RPMI8226 (cell line): ENCODE measurements around the gene LEFTY1.

ENCODE experiments used
- DNase-seq: peaks from one replicate; pipeline ENCODE4 v3.0.0-alpha.2; 2015

Gene LEFTY1

DNA sequence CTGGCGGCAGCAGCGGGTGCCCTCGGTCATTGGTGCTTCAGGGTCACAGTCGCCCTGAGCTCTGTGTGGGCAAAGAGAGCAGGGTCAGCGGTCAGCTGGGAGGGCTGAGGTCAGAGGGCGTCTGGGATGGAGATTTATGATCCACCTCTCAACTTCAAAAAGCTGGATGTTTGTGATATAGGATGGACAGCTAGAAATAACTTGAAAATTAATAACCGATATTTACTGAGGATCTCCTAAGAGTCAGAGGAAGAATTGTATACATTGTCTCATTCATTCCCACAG is 2.0 kb downstream of the LEFTY1 start:
- DNase-seq: no peak

DNA sequence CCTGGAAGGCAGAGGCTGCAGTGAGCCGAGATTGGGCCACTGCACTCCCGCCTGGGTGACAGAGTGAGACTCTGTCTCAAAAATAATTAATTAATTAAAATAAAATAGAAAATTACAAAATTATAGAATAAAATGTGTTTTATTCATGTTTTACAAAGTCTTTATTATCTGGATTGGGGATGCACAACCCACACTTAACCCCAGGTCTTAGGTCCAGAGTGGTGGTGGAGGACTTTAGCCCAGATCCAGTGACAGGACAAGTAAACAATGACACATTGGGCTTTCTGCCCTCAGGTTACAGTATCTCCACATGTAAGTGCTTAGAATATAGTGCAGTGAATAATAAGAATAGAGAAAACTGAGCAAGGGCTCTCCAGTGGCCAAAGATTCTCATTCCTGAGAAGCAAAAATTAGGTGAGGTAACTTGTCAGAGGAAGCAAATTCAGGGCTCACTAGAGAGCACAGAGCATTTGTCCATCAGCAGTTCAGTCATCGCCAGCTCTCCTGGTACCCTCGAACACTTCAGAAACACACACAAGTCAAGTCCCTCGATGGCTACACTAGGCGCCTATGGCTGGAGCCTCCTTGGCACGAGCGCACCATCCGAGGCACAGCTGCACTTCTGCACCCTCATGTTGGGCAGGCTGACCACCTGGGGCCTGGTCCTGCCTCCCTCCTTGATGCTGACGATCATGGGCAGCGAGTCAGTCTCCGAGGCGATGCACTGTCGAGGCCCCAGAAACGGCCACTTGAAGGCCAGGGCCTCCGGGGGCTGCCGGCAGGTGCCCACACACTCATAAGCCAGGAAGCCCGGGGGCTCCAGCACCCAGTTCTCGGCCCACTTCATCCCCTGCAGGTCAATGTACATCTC is 2.6 kb downstream of the LEFTY1 start:
- DNase-seq: no peak

DNA sequence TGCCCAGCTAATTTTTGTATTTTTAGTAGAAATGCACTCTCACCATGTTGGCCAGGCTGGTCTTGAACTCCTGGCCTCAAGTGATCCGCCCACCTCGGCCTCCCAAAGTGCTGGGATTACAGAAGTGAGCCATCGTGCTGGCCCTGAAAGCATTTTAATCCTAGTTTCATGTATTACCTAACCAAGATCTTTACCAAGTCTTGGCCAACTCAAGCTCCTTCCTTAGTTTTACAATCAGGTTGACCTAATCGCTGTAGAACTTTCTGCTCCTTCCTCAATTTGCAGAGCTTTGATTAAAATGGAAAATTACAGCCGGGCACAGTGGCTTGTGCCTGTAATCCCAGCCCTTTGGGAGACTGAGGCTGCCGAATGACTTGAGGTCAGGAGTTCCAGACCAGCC is 3.6 kb downstream of the LEFTY1 start:
- DNase-seq: no peak

DNA sequence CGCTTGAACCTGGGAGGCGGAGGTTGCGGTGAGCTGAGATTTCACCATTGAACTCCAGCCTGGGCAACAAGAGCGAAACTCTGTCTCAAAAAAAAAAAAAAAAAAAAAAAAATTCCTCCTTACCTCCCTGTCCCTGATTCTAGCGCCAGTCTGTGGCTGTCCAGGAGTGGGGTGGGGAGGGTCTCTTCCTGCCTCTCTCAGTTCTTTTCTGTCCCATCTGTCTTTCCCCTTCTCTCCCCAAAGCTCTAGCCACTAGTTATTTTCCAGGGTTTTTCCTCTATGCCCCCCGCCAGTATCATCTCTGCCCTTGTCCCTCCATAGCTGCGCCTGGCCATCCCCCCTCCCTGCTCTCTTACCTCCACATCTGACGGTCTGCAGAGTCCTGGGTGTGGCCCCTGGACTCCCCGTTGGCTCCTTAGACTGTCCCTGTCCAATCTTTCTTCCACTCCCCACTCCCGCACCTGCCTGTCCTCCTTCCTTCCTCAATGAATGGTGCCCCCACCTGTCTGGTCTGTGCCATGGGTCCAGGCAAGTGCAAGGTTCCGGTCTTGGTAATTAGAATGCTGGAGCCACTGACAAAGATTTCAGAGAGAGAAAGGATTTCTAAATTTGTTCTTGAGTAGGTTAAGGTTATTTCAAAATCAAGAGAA is 5.2 kb downstream of the LEFTY1 start:
- no peak for DNase-seq

DNA sequence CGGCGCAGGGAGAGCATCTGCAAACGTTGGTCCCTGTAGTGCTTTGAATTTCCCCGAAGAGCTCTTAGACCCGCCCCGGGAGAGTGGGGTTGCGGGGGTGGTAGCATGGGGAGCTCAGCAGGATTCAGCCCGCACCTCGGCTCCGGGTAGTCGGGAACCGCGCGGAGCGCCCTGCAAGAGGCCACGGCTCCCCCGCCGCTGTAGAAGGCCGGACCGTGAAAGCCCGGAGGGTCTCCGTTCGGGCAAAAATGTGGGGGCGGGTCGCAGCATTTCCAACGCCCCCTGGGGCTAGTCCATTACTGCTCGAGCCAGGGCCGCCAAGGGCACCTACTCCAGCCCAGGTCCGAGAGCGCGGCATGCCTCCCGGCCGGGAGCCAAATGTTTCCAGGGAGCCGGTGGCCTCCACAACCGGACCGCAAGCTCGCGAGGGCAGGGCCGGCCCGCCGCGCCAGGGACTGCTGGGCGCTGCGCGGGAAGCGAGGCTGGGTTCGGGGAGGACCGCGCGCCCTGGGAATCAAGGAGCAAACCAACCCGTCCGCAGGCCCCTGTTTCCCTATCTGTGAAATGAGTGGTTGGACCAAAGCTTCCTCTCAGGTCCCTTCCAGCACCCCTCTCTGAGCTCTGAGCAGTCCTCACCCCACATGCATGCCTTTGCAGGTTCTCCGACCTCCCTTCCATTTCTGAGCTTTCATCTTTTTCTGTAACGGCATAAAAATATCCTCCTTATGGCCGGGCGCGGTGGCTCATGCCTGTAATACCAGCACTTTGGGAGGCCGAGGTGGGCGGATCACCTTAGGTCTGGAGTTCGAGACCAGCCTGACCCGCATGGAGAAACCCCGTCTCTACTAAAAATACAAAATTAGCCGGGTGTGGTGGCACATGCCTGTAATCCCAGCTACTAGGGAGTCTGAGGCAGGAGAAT is 6.0 kb downstream of the LEFTY1 start:
- peak; percentile 57 for DNase-seq

GRCh38 chr1:225881959-225882693 is 6.8 kb downstream of the LEFTY1 start, which contains the start of gene TMEM63A:
TSS of gene TMEM63A (minus strand) at chr1:225882380. CDS start at chr1:225877580, 4,800 bp downstream.
- DNase-seq: peak; percentile 98

DNA sequence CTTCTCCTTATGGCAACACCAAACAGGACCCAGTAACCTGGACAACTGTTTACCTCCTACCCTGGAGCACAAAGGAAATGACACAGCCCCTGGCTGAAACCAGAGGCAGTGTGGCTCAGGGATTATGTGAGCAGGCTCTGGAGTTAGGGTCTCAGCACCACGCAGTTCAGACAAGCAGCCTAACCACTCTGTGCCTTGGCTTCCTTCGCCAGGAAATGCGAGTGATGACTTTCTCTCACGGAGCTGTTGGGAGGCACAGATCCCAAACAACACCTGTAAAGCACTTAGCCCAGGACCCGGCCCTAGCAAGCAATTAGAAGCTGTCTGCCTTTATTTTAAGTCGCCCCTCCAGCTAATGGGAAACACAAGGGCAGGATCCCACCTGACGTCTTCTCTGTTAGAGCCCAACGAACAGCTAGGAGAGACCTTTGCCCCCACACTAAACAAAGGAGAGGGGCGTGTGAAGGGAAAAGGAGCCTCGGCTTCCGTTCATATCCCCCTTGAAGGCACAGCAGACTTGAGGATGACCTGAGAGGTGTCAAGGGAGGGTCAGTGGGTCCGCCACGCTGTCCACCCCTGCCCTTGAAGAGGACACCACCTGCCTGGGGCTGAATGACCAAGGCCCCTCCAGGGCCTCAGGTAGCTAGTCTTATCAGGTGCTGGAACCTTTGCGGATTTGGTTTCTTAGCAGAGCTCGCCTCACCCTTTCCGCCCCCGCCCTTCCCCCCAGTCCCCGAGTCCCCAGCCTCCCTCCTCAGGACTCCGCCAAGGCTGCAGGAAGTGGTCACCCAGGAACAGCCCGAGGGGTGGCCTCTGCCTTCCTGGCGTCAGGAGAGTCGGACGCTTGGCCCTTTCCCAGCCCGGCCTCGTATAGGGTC is 7.6 kb downstream of the LEFTY1 start:
- DNase-seq: peak; percentile 81

DNA sequence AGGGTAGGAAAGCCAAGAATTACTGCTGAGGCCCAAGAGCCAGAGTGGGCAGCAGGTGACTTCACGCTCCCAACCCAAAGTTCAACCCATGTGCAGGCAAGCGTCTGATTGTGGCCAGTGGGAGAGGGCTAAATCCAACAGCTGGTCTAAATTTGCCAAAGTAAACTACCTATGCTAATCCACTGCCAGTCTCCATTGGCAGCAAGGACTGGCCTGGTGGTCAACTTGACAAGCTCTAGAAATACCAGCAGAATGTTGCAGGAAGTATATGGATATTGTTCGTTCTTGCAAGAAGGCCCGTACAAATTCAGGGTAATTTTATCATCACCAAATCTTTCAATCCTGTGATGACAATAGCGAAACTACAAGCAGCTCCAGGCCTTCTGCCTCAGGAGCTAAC is 8.3 kb downstream of the LEFTY1 start:
- peak; percentile 51 for DNase-seq

DNA sequence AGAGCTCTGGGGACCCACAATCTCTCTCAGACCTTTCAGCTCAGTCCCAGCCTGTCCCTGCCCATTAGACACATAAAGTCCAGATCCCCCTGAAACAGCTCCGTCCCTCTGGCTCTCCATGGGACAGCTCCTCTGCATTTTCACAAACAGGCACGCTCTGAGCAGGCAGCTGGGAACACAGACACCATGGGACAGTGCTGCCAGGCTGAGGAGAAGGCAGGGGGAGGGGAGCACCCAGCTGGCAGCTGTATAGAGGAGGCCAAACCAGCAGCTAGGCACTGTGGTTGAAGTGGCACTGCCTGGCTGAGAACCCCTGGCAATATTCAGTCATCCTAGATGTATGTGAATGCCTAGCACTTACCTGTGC is 8.7 kb downstream of the LEFTY1 start:
- DNase-seq: peak; percentile 80

- DNase-seq: peak; percentile 95
Observed at GRCh38 chr1:225879521-225880221, 9.3 kb downstream of the LEFTY1 start.

DNA sequence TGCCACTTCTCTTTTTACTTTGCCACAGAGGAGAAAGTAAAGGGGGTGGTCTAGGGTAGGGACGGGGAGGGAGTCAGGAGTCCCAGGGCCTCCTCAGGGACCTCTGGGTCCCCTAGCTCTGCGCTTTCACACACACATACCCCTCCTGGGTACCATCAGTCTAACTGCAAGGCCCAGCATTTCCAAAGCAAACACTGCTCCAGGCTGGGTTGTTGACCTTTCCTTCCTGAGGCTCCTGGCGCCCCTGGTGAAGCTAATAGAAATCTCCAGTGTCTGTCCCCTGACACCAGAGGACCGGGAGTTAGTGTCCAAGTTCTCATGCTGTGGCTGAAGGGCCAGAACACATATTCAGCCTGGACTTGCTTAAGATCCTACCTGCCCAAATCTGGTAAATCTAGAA is 10.7 kb downstream of the LEFTY1 start:
- no peak for DNase-seq

DNA sequence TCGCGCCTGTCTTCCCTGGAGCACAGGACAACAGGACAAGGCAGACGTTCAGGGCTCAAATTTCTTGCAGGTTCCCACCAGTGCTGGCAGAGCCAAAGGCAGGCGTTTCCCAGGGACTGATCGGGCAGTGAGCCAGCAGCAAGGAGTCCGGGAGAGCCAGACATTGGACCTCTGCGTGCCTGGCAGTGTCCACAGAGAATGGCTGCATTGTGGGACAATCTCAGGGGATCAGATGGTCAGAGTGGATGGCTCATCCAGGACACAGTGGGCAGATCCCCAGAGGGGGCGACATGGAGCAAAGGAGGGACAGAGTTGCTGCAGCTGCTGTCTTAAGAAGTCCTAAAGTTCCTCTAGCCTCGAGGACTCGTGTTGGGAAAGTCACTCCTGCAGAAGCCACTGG is 11.4 kb downstream of the LEFTY1 start:
- peak; percentile 47 for DNase-seq

DNA sequence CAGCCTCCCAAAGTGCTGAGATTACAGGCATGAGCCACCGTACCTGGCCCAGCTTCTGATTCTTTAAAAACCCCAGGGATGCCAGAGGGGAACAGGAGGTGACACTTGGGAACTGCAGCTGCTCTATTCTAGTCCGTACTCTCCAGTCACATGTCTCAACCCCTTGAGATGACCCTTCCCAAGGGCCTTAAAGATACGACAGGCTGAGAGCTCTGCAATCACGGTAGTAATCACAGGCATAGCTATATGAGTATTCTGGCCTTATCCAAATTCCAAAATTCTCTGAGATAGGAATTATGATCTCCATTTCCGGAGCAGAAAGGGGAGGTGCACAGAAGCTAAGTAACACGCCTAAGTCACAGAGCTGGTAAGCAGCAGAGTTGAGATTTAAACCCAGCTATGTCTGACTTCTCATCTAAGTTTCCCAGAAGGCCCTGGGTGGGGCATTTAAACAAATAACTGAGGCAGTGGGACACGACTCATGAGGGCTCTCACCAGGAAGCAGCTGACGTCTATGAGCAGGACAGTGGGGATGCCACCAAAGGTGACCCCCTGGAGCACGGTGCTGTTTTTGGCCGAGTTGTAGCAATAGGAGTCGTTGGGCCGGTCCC is 11.9 kb downstream of the LEFTY1 start:
- DNase-seq: no peak

- peak; percentile 61 for DNase-seq
Observed at GRCh38 chr1:225875044-225875815, 13.7 kb downstream of the LEFTY1 start.

- no peak for DNase-seq
Observed at GRCh38 chr1:225874431-225874830, 14.5 kb downstream of the LEFTY1 start.

GRCh38 chr1:225873281-225873850 is 15.6 kb downstream of the LEFTY1 start:
- DNase-seq: no peak

GRCh38 chr1:225872075-225872430 is 16.9 kb downstream of the LEFTY1 start:
- DNase-seq: no peak

- no peak for DNase-seq
Observed at GRCh38 chr1:225871359-225872074, 17.4 kb downstream of the LEFTY1 start.

DNA sequence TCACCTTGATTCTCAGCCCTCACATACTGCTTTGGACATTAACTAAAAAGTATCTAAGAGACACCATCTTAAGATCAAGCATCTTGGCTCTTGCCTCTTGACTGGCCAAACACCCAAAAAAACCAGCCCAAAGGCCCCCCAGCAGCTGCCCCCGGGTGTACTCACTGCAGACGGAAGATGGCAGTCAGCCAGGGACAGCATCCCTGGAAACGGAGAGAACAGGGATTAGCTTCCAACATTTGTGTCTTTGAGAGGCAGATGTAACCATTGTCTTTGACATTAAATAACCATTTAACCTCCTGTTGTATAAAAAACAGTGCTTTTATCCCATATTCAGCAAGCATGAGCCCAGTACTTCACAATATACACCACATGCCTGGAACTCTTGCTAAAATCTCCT is 18.0 kb downstream of the LEFTY1 start:
- no peak for DNase-seq
